RWPE1 (cell line): Measurements from ENCODE around the gene RIMBP2.

Experiments
- CTCF ChIA-PET: fragments of 350-600 bp; sonication (Branson Sonifier 250); formaldehyde crosslinking; extraction: SDS; loops from one replicate; lab custom pipeline; 2021; lab: Yijun Ruan, JAX
- POLR2A ChIA-PET: fragments of 400-600 bp; formaldehyde crosslinking; extraction: SDS; loops from one replicate; lab custom pipeline; 2020; ENCODE audit warnings: antibody characterized with exemption; ENCODE audit not compliant: low non-redundant PET; lab: Yijun Ruan, JAX
- DNase-seq: peaks from one replicate; pipeline ENCODE4 v3.0.0; 2012; ENCODE audit warnings: low spot score
- H3K27ac ChIP-seq: fragments of 450-650 bp; 2 replicates; pipeline ENCODE4 v1.5.1; 2017
- CTCF ChIP-seq: fragments of 450-650 bp; conservative IDR thresholded peaks from 2 replicates; pipeline ENCODE4 v1.5.1; 2017; ENCODE audit warnings: low read depth, mild to moderate bottlenecking

Gene RIMBP2

GRCh38 chr12:130350715-130351114, 365.4 kb downstream of the RIMBP2 start:
- no peak for DNase-seq
- POLR2A ChIA-PET, result no interaction called here
- no peak for TF ChIP-seq CTCF
- H3K27ac ChIP-seq, result no peak overlapping the region; the same call in 1 of the 2 replicates
- CTCF ChIA-PET, result no interaction called here

GRCh38 chr12:130347588-130347987, 368.5 kb downstream of the RIMBP2 start:
- no peak for TF ChIP-seq CTCF
- ChIA-PET CTCF (no interaction called here), POLR2A (no interaction called here)
- no peak overlapping the region for H3K27ac ChIP-seq
- DNase-seq, result no peak
